ENCODE data around the gene CPA1.
A peak's percentile ranks its signal among the peaks of the same experiment; 100 is the strongest.

CPA1 gene

DNA sequence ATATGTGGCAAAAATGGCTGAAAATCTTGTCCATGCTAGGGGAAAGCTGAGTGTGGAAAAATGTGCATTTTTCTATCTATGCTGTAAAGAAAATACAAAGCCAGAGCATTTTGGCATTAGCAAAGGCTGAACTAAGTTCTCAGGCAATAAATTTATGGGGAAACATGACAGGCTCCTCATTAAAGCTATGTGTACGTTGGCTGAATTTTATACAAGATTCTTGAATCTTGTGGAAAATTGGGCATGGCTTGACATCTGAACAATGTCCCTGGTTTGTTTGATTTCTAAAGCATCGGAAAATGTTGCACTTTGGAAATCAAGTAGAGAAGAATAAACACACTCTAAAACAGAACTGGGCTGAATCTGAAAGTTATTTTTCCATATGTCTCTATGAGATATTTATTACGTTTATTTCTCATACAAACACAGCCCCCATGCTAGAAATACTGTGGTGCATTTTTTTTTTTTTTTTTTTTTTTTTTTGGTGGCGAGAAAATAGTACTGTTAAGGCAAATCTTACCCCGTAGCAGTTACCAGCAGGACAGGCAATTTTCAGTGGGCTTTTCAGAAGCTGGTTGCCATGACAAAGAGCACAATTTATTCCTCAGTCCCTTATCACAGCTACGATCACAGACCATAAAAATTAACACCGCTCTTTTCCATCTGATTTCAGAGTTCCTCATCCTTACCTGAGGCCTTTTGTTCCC lies 16.9 kb downstream of the CPA1 start:
- no peak for DNase-seq

DNA sequence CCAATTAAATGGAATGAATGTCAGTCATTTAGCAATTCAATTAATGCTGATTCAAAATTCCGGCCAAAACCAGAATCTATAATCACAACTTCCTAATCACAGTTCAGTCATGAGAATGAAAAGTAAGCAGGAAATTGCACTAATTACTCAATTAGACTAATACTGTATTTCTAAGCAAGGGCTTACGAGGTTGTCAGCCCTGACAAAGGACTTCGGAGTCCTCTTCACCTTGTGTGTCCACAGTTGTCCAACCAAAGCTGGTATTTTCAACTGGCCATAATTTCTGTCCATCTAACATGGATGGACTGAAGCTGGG lies 17.4 kb downstream of the CPA1 start:
- no peak for DNase-seq

GRCh38 chr7:130398526-130399090 lies 18.3 kb downstream of the CPA1 start:
- no peak for DNase-seq

DNA sequence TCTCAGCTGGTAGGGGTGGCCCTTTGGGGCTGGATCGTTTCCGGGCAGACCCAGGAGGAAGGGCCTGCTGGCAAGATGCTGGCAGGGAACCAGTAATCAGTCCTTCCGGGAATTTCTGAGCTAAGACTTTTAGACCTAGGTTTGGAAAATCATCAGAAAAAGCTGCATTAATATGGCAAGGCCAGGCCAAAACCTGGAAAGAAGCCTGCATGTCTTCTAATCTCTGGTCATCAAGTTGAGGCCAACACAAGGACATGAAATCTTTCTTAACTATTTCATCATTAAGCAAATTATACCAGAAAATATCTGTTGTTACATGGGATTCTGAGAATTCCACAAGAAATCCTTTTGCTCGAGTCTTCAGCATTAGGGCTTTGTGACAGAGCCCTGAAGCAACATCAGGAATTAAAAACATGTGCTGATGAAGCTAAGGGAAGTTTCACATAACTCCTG lies 19.9 kb downstream of the CPA1 start:
- no peak for DNase-seq

DNA sequence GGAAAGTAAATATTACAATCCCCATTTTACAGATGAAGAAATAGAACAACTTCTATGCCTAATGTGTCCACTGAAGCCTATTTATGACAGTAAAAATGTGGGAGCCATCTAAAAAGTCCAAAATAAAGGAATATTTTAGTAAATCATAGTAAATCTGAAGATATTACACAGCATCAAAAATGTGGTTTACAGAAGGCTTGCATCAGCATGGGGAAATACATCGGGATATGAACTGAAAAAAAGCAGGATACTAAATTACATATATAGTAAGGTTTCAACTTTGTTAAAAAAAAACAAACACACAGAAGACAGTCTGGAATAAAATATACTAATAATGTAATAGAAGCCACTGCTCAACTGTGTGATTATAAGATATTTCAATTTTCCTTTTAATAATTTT lies 20.8 kb downstream of the CPA1 start:
- DNase-seq = no peak

- no peak for DNase-seq
These were observed 21.3 kb downstream of the CPA1 start for GRCh38 chr7:130401578-130401977.

DNA sequence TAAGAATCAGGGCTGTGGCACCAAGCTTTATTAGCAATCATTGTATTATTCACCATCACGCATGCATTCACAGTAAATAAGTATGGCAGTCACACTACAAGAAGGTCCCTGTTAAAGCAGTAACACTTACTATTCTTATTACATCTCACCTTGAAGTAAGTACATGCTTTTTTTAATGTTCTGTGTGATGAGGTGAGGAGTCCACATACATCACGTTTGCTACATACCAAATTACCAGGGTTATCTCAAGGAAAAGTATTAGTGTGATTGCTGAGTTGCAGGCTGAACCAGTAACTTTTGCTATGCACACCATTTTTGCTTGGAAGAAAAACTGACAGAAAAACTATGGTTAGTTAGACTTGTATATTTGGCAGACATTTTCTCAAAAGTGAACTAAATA lies 24.7 kb downstream of the CPA1 start:
- DNase-seq = no peak

GRCh38 chr7:130409067-130409711 lies 28.9 kb downstream of the CPA1 start:
- DNase-seq = no peak

DNA sequence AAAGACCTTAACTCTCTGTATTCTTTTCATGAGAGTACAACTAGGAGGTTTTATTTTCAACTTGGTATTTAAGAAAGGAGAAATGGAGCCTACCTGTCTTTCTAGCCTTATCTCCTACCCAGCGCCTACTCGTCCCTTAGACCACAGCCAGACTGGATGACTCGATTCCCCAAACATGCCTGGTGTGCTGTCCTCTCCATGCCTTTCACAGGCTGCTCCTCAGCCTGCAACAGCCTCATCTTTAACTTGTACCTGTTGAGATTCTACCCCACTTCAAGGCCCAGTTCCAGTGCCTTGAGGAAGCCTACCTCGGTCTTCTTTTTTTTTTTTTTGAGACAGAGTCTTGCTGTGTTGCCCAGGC lies 29.4 kb downstream of the CPA1 start:
- DNase-seq = no peak

GRCh38 chr7:130410868-130411541 lies 30.7 kb downstream of the CPA1 start:
- DNase-seq = no peak

DNA sequence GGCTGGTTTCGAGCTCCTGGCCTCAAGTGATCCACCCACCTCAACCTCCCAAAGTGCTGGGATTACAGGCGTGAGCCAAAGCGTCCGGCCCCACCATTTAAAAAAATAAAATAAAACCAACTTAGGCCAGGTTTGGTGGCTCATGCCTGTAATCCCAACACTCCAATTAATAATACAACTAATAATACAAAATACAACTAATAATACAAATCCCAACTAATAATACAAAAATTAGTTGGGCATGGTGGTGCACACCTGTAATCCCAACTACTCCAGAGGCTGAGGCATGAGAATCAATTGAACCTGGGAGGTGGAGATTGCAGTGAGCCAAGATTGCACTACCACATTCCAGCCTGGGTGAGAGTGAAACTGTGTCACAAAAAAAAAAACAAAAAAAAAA lies 32.9 kb downstream of the CPA1 start:
- DNase-seq = no peak

GRCh38 chr7:130415006-130415405 lies 34.7 kb downstream of the CPA1 start:
- no peak for DNase-seq

- DNase-seq = peak; percentile 21
These were observed 36.9 kb downstream of the CPA1 start for GRCh38 chr7:130417213-130417612.

DNA sequence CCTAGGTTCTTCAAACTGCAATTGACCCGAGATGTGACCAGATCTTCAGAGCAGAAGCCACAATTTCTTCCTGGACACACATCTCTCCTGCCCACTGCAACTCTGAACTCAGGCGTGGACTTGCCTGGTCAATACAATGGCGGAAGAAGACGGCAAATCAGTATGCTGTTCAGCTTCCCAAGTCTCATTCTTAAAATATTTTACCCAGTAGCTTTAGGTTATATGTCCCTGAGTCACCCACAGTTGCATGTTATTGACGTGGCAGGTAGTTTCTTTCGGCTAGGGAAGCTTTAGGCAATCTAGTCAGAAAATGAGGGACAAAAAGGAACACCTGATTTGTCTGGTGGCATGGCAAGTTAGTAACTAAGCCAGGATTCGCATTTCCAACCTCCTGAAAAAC lies 38.0 kb downstream of the CPA1 start:
- DNase-seq = no peak

- no peak for DNase-seq
These were observed 39.4 kb downstream of the CPA1 start for GRCh38 chr7:130419658-130420057.

DNA sequence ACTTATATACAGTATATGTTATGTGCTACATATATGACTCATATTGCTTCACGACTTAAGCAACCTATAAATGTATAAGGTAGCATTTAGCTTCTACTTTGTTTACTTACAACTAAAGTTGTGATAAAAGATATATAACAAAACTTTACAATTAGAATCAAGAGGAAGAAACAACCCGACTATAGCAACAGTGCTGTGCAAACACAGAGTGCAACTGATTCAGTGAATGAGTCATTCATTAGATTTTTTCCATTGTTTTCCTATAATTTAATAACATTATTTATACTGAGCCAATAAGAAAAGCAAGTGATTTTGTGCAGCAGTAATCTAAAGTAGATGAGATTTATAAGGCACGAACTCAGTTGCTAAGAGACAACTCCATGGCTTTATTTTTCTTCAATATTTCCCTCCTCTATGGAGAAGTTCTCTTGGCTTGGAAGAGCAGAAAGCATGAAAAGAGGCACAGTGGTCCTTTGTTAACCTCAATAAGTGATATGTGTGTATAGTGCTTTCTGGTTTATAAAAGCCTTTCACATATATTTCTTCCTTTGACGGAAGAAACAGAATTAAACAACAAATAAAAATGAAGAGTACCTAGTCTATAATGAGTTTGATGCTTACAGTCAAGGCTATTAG lies 40.8 kb downstream of the CPA1 start:
- DNase-seq = no peak

DNA sequence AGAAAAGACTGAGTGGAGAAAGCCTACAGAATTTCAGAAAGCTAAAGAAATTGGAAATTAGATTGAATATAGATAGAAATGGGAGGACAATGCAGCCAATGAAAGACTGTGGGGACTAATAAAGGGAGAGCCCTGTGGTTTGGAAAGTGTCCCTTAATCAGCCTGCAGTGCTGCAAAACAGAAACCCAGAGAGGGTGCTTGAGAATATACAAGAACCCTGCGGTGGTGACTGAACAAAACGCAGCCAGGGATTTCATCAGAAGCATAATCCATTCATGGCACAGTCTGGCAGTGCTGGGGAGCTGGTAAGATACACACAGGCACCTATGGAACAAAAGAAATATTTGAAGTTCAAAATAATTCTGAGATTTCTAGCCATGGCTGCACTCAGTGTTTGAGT lies 41.4 kb downstream of the CPA1 start:
- DNase-seq = peak; percentile 42

GRCh38 chr7:130423501-130424037 lies 43.3 kb downstream of the CPA1 start:
- no peak for DNase-seq

GRCh38 chr7:130425796-130426195 lies 45.5 kb downstream of the CPA1 start:
- no peak for DNase-seq

DNA sequence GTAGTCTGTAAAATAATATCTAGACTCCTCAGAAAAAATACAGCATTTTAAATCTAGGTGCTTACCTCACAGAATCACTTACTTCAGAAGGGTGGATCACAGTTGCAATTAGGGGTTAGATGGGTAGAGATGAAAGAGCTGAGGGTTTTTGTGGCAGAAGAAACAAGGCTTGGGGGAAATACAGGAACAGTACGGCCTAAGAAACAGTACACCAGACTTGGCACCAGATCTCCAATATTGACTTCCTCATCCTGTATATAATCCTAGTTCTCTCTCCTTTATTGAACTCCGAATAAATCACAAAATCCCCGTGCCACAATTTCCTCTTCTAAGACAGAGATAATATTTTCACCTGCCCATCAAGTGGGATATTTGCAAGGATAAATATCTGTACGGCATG lies 46.3 kb downstream of the CPA1 start:
- no peak for DNase-seq

DNA sequence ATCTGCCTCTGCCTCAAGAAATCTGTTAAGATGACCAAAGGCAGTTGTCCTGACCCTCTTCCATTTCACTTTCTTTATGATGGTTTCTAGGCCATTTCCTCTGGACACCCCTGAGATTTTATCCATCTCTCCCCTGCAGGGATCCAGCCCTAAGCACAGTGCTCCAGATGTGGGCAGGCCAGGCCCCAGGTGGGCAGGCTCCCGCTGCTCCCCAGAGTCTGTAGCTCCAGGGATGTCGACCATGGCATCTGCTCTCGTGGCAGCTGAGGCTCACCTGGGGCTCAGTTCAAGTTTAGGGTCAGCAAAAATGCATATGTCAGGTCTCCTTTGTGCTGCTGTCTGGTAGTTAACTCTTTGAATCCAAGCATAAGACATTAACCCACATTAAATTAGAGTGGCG lies 48.7 kb downstream of the CPA1 start:
- no peak for DNase-seq

GRCh38 chr7:130430115-130430514 lies 49.8 kb downstream of the CPA1 start:
- no peak for DNase-seq
